GM03348 (cell line): ENCODE data around the gene ABCC8.

Source experiments
- DNase-seq: peaks from one replicate; pipeline ENCODE4 v3.0.0; 2012; ENCODE audit warnings: low spot score

The ABCC8 gene

DNA sequence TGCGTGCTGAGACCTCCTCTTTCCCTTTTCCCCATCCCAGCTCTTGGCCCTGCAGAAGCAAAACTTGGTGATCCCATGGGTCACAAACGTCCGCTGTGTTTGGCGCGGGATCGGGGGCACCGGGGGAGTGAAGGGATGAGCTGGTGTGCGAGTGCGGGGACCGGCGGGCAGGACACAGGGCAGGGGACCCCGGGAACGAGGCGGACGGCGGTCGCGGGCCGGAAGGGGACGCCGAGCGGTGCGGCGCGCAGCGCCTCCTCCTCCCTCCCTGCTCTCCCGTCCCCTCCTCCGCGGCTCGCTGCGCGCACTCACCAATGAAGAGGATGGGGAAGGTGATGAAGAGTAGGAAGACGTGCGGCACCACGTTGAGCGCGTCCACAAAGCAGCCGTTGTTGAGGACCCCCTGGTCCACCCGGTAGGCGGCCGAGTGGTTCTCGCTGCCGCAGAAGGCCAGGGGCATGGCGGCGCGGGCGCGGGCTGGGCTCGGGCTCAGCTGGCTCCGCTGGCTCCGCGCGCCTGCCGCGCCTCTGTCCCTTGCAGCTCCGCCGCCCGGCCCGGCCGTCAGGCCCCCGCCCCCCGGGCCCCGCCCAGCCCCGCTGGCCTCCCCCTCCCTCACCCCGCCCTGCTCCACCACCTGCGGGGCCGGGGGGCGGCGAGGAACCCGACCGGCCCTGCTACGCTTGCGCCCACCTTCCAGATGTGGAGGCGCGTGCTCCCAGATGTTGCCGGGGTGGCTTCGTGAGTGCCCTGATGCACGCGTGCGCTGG, at the start of gene ABCC8:
Gene ABCC8 (minus strand): TSS at position 529 of the 767 bp plus-strand sequence. CDS start 69 bp downstream, at position 460.
- DNase-seq = no peak

DNA sequence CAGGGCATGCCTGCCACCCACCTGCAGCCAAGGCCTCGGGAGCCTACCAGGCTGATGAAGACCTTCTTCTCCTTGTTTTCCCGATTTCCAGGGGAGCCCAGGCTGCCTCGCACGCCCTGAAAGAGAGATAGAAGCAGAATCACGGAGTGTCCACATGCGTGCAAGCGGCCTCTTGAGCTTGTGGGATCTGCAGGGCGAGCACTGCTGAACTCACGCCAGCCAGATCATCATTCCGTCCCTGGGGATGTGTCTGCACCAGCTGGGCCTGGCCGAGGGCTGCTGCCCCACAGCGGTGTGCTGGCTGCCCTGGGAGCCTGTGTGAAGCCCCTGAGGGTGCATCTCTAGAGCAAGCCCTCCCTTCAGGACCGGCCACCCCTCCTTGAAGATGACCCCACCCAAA, 49.7 kb upstream of the ABCC8 start:
- DNase-seq = no peak

DNA sequence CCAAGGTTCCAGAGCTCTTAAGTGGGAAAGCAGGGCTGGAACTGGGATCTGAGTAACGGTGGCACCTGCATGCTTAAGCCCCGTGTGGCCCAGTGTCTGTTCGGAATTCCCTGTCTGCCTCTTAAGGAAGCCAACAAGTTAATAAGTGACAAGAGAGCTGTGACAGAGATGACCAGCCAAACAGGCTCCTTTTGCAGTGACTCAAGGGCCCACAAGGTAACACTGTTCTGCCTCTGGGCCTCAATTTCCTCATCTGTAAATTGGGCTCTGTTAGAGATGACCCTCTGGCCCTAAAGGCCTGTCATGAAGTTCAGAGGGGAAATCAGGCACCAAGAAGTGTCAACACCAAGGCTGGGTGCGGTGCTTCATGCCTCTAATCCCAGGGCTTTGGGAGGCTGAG, 48.9 kb upstream of the ABCC8 start:
- no peak for DNase-seq

DNA sequence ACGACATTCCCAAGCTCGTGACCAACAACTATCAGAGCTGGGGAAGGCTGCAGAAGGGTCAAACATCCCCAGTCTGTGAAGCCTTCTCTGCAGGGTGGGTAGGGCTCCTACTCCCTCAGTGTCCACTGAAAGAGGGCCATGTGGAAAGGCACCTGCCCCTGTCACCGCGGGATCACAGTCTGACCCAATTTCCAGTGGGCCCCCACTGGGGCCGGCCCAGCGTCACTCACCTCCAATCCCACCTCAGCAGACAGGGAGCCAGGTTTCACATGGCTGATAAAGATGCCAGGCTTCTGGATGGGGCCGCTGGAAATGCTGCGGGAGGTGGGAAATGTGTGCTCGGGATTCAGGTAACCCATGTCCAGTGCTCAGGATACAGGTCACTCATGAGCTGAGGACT, 47.6 kb upstream of the ABCC8 start:
- no peak for DNase-seq

DNA sequence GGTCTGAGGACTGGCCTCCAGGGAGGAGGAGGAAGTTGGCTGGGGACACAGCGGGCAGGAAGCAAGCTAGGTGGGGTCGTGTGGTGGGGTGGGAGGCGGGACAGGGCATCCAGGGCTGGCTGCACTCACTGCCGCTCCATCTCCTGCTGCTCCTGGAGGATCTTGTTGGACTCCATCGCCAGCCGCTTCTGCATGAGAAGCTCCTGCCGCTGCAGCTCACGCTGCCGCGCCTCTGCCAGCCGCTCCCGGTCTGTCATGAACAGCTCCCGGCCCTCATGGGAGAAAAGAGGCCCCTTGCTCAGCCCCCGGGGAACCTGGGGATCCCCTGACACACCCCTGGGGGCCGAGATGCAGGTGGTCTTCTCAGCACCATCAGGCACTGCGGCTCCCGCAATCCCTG, 46.0 kb upstream of the ABCC8 start:
- DNase-seq = no peak

DNA sequence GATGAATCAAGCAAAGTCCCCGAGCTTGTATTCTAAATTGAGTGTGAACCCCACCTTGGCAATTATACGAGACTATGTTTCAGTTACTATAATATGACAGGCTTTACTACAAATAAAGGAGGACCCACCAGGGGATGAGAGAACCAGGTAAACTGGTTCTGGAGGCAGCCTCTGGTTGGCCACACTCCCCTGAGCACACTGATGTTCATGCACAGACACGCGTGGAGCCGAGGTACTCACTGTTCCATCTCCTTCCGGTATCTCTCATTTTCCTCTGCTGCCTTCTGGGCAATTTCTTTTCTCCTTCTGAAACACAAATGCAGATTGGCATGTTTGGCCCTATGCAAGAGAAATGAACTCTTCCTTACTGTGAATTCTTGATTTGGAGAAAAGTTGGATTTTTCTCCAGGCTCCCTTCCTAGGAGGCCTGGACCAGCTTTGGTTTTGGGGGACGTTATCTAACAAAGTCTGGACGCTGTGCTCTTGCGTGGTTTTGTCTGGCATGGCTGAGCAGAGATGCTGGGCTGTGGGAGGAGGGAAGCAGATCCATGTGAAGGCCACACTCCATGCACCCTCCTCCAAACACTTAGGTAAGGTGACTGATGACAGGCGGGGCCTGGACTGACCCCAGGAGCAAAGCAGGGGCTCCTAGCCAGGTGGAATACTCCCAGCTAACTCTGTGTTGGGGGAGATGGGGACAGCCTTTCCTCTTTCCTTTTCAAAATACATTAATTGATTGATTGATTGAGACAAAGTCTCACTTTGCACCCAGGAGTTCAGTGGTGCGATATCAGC, 44.7 kb upstream of the ABCC8 start:
- no peak for DNase-seq

DNA sequence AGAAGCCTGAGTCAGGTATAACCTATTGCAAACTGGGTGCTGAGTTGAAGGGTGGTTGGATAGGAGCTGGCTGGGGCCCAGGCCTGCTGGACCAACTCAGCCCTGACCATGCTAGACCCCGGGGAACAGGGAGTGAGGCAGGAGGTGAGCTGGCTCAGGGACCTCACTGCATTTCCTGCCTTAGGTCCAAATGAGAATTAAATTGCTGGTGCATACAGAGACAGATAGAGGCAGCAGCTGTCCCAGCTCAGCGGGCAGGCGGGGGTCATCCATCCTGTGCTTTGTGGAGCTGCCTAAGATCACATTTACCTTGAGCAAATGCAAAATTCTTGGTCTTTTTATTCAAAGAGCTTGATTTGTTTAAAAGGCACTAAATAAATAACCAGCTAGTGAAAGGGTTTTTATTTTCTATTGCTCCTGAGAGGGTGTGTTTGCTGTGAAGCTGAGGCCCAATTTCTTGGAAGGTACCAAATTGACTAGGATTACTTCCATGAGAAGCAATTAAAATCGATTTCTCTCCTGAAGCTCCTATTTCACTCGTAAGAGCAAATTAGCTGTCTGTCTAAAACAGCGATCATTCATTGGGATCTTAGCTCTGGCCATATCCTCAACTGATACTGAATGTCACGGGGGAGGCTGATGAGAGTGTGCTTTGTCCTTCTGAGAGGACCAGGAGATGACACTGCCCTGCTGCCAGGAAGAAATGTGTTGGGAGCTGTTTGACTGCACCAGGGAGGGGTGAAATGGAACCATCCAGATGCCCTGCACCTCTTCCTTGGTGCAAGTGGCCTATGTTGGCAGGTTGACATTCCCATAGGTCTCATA, 42.6 kb upstream of the ABCC8 start:
- no peak for DNase-seq

DNA sequence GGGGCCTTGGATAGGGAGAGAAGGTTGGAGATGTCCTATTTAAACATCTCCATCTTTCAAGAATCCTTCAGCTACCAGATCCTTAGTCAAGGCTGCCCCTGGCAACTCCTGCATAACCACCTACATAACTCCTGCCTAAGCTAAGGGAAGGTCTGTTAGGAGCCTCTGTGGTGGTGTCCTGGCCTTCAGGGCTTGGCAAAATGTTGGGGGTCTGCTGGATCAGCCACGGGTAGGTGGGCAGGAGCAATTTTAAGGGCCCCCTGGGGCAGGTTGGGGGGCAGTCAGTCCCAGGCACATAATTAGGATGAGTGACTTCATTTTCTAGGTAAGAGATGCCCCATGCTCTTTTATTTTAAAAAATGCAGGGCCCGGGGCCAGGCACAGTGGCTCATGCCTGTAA, 41.7 kb upstream of the ABCC8 start:
- DNase-seq = no peak

DNA sequence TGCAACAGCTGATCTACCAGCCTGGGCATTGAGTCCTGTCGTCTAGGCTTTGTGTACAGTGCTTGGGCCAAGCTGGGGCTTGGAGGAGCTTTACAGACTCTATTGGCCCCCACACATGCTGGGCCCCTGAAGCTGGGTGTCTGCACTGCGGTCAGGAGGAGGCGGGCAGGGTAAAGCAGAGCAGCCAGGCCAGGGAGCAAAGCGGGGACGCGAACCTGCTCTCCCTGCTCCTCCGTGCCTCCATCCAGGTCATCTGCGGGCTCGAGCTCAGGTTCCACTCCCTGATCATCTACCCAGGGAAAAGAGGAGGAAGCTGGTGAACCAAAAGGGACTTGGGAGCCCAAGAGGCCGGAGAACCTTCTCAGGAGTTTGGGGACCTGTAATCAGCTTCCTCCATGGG, 40.5 kb upstream of the ABCC8 start:
- no peak for DNase-seq

DNA sequence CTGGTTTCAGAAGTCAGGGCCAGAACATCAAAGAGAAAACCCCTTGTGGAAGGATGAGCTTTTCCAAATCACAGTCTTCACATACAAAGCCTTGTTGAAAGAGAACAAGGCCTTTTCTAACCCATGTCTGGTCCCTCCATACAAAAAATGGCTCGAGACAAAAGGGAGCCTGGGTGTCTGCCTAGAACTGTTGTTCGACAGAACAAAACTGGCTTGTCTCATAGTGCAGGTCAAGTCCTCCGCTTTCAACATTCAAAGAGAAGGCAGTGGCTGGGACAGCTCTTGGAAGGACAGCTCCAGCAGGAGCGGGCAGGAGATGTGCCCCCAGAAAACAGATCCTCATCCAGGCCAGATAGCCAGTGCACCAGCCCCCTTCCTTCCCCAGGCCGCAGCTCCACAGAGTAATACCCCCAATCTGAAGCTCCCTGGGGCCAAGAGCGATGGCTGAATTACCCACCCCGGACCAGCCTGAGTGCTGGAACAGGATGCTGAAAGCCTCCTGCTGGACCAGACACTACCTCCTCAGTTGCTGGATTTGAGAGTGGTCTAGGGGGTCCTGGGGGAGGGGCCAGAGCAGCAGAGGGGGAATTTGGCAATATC, 40.0 kb upstream of the ABCC8 start:
- DNase-seq = no peak

DNA sequence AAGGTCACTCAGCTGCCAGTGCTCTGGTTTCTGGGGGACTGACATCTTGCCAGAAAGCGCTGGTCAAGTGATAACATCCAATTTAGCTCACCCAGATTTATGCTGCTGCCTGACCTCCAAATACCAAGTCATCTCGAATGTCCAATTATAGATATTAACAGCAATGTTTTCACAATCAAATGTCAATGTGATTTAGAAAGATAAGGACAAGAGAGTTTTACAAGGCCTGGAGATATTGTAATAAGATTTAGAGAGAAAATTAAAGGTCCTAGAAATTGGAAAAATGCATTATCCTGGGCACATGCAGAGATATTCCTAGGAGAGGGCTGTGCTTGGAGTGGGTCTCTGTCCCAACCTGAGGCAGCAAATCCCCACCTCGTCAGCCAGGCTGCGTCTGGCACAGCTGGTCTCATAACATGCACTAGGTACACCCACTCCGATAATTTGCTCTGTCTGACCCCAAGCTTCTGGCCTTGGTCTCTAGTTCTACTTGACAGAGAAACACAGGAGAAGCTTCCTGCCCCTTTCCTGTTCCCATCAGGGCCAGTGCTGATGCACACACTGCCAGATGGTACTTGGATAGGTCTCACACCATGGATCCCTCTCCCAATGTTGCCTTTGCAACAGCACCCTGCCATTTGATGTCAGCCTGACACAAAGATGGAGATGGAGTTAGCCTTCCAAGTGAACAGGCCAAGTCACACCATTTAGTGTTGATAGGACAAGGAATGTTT, 39.0 kb upstream of the ABCC8 start:
- no peak for DNase-seq

DNA sequence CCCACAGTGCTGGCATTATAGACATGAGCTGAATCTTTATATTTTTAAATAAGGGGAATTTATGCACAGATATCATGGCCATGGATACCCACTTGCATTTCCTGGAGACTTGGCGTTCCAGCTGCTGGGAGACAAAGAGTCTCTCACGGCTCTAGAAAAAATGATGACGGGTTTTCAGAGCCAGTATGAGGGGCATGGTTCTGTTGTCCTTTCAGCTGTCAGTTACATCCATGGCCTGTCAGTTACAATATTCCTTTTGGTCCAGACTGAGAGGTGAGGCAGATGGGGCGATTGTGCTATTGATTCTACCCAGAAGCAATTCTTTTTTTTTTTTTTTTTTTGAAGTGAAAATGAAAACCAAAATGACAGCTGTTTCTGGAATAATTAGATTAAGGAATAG, 37.8 kb upstream of the ABCC8 start:
- DNase-seq = no peak

DNA sequence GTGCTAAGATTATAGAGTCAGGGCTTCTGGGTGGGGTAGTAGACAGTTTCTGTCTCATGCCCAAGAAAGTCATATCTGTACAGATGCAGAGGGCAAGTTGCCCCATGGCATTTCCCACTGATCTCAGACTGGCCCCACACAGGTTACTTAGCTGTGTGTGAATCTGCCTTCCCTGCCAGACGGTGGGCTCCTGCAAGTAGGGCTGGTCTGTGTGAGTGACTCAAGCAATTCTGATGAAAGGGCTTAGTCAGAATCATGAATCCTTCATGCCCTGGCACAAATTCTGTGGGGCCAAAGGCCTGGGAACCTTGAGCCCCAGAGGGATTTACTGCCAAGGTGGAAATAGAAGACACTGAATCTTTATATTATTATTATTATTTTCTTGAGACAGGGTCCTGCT, 37.2 kb upstream of the ABCC8 start:
- no peak for DNase-seq

DNA sequence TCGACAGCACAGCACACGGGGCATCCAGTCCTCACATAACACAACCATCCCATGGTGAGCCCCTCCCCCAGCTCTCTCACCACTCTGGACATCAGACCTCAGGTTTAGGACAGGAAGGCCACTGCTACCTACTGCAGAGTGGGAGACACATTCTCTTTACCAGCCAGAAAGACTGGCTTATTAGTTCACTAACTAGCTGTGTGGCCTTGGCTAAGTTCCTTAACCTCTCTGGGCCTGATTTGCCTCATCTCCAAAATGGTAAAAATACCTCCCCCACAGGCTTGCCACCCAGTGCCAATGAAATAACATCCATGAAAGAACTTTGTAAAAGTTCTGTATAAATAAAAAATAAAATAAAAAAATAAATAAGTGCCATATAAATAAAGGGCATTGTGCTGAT, 35.5 kb upstream of the ABCC8 start:
- no peak for DNase-seq

DNA sequence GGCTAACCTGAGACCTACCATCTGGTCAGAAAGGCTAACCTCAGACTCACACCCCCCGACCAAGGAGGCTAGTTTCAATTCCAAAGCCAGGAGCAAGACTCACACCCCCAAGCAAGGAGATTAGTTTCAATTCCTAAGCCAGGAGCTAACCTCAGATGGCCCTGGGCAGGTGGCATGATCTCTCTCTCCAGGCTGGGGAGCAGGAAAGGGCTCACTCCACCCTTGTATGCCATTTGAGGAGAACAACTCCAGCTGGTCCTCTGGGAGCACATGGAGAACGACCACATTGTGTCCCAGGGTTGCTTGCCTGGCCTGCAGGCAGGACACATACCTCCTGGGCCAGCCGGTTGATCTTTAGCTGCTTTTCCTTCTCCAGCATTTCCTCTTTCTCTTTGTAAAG, 34.9 kb upstream of the ABCC8 start:
- DNase-seq = no peak

DNA sequence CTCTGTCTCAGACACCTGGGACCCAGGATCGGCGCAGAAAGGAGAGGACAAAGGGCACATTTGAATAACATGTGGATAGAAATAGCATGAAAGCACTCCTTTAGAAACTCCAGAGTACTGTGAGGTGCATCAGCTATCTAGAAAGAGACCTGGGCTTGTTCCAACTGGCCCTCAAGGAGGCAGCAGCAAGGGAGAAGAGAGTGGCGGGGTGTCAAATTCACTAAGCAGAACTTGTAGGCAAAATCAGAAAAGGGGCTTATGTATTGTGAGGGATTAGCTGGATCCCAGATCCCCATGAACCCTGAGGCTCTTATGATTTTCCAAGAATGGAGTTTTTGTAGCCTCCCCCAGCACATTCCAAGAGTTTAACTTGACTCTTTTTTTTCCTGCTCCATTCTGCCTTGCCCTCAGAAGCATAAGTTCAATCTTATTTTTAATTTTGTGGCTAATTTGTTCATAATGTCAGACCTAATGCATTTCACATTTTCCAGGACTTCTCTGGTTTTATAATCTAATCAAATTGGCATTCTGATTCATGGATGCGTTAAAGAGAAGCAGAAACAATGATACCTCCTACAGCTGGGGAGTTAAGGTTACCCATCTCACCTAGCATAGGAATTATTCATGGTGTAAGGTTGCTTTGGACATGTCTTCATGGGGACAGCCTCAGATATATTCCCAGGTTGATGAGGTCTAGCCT, 34.0 kb upstream of the ABCC8 start:
- DNase-seq = no peak

DNA sequence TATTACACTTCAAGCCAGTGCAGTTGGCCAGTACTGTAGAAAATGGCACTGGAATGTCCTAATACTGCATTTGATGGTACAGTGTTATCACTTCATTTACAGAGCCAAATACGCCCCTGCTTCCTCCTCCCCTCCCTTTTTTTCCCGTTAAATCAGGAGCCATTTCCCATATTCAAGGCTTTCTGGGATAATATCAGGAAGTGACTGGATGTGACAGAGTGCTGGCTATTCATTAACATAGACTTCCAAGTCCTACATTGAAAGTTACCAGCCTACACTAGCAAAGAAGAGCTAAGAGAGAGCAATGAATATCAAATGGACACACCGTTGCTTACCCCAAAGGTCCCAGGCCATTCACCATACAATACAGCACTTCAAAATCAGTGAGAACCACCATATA, 32.1 kb upstream of the ABCC8 start:
- no peak for DNase-seq

DNA sequence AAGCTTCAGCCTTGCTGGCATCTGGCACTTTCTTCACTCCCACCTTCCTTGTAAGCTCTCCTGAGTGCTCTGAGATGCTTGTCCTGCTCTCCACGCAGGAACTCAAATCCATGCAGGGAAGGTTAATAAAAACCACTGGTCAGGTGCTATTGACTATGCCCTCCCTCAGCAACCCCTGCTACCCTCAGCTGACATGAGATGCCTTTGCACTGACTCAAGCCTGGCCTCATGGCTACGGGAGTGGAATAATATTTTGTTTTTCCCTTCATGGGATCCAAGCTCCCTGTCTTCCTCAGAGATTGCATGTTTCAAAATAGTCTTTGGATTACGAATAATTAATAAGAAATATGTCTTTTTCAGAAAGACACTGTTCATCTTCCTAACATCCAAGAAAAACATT, 31.7 kb upstream of the ABCC8 start:
- DNase-seq = no peak

DNA sequence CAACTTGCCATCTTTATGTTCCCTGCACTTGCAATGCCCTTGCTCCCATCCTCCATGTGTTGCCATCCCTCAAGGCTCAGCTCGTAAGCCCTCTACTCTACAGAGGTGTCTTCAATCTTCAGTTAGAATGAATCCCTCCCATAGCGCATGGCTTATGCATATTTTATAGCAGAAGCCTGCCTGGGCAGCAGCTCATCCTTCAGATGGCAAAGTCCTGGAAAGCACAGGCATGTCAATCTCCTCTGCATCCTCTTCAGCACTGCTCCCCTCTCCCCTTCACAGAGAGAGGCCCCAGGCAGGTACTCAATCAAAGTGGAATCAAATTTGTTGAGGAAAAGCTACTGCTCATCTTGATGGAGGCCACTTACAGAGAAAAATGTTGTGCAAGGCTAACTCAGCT, 31.1 kb upstream of the ABCC8 start:
- DNase-seq = no peak

DNA sequence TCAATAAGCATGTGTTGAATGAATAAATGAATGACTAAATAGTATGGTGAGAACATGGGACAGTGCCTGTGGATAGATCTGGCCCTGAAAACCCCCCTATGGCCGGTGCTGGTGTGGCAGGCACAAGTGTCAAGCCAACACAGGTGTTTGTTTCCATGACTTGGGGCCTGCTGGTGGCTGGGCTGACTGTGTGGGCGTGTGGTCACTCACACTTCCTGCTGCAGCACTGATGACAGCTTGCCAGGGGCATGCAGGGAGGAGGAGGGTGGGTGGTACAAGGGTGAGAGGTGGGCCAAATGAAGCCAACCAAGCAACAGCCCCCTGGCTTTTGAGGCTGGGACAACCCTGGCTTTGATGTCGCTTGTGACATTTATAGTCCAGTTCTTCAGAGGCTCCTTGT, 30.3 kb upstream of the ABCC8 start:
- no peak for DNase-seq

DNA sequence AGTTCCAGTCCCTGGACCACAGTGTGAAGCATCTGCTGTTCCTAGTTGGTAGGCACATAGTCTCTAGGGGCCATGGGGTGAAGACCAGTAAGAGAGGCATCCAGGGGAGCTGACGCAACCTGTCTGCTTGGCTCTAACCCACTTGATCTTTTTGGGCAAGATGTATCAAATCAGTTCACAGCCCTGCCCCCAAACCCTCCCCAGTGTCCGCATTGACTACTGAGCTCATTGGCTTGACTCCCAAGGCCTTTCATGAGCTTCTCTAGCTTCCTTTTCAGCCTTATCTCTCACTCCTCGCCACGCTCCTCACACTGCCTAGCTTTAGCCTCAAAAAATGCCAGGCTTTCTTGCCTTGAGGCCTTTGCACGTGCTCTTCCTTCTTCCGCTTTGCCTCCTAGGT, 29.7 kb upstream of the ABCC8 start:
- no peak for DNase-seq
